ENCODE results near the gene CAMTA1. TPM values are rescaled to one million over a fixed set of nuclear protein-coding genes. Genes with fewer than 3 reads are reported as not detected.

CAMTA1 gene
- polyA plus RNA-seq, 1 donor from 2014 or later = 162 TPM

GRCh38 chr1:7236844-7237515 lies 451.7 kb downstream of the CAMTA1 start:
- TF ChIP-seq EZH2 (IDR thresholded peaks at IDR 0.05; ENCODE audit: borderline replicate concordance, insufficient read depth, low read length, poor library complexity, severe bottlenecking) (no peak), REST (IDR thresholded peaks at IDR 0.05; ENCODE audit: borderline replicate concordance) (no peak), TAF1 (IDR thresholded peaks at IDR 0.05; ENCODE audit: low read depth) (no peak), RAD21 (conservative IDR thresholded peaks at IDR 0.05) (no peak), SMC3 (conservative IDR thresholded peaks at IDR 0.05; ENCODE audit: poor library complexity) (no peak), EP300 (conservative IDR thresholded peaks at IDR 0.05; ENCODE audit: poor library complexity, severe bottlenecking) (no peak), MXI1 (conservative IDR thresholded peaks at IDR 0.05; ENCODE audit: poor library complexity, severe bottlenecking) (no peak), CTCF (IDR thresholded peaks at IDR 0.05; ENCODE audit: poor library complexity, severe bottlenecking) (no peak), POLR2AphosphoS5 (IDR thresholded peaks at IDR 0.05) (no peak)
- Histone ChIP-seq H3K9ac (ENCODE audit: low read length) (no peak overlapping the region), H3K79me2 (replicated peaks; ENCODE audit: insufficient read depth, low read length) (no peaks in the 10 kb centered on the region), H3K9me2 (ENCODE audit: insufficient read depth, low read length) (no peaks in the 10 kb centered on the region), H4K20me1 (ENCODE audit: insufficient read depth) (no peaks in the 10 kb centered on the region), H3K27me3 (ENCODE audit: insufficient read depth, low read depth, low read length) (no peaks in the 10 kb centered on the region), H3K4me3 (ENCODE audit: low read length) (no peak overlapping the region), H3K36me3 (ENCODE audit: insufficient read depth, low read length) (no peaks in the 10 kb centered on the region), H3K27ac (ENCODE audit: low read length) (no peak overlapping the region), H2AFZ (ENCODE audit: low read depth, low read length) (no peak overlapping the region), H3K9me3 (ENCODE audit: low read length) (no peaks in the 10 kb centered on the region), H3F3A (ENCODE audit: insufficient read depth, low read length, poor library complexity, severe bottlenecking) (no peaks in the 10 kb centered on the region), H3K4me2 (ENCODE audit: low read length) (no peak overlapping the region)

- Histone ChIP-seq H3K9me2 (ENCODE audit: insufficient read depth, low read length) (no peaks in the 10 kb centered on the region), H3K4me2 (ENCODE audit: low read length) (no peak overlapping the region), H3F3A (ENCODE audit: insufficient read depth, low read length, poor library complexity, severe bottlenecking) (no peaks in the 10 kb centered on the region), H4K20me1 (ENCODE audit: insufficient read depth) (no peaks in the 10 kb centered on the region), H3K27ac (ENCODE audit: low read length) (peak overlapping the region; percentile 20), H3K4me3 (ENCODE audit: low read length) (no peak overlapping the region), H2AFZ (ENCODE audit: low read depth, low read length) (no peak overlapping the region), H3K36me3 (ENCODE audit: insufficient read depth, low read length) (no peaks in the 10 kb centered on the region), H3K9ac (ENCODE audit: low read length) (no peak overlapping the region), H3K27me3 (ENCODE audit: insufficient read depth, low read depth, low read length) (no peaks in the 10 kb centered on the region), H3K9me3 (ENCODE audit: low read length) (no peaks in the 10 kb centered on the region), H3K79me2 (replicated peaks; ENCODE audit: insufficient read depth, low read length) (no peaks in the 10 kb centered on the region)
- TF ChIP-seq POLR2AphosphoS5 (IDR thresholded peaks at IDR 0.05) = no peak
- no peak for TF ChIP-seq TAF1 (IDR thresholded peaks at IDR 0.05; ENCODE audit: low read depth)
- TF ChIP-seq CTCF (IDR thresholded peaks at IDR 0.05; ENCODE audit: poor library complexity, severe bottlenecking) = no peak
- no peak for TF ChIP-seq EP300 (conservative IDR thresholded peaks at IDR 0.05; ENCODE audit: poor library complexity, severe bottlenecking)
- no peak for TF ChIP-seq MXI1 (conservative IDR thresholded peaks at IDR 0.05; ENCODE audit: poor library complexity, severe bottlenecking)
Observed at GRCh38 chr1:7247158-7247557, 461.9 kb downstream of the CAMTA1 start.

Measured in neural cell (in vitro differentiated cells).